Measurements from ENCODE around the gene CHRM4.

CHRM4 gene

GRCh38 chr11:46335890-46336562, 55.5 kb downstream of the CHRM4 start:
- H3K9me3 ChIP-seq (ENCODE audit: control insufficient read depth, low read length), result no peaks in the 10 kb centered on the region
- H3K4me2 ChIP-seq (ENCODE audit: low read length), result no peak overlapping the region
- H3K36me3 ChIP-seq (ENCODE audit: control insufficient read depth, insufficient read depth, low read length), result no peaks in the 10 kb centered on the region
- no peak overlapping the region for H3K9ac ChIP-seq
- no peaks in the 10 kb centered on the region for H3K79me2 ChIP-seq
- H3K27me3 ChIP-seq (ENCODE audit: control insufficient read depth, insufficient read depth, low read length), result no peaks in the 10 kb centered on the region
- no peak overlapping the region for H2AFZ ChIP-seq
- TF ChIP-seq CTCF (IDR thresholded peaks at IDR 0.05), result no peak
- H3K4me1 ChIP-seq, result peaks cover 13% of the 10 kb centered on the region
- no peak overlapping the region for H3K4me3 ChIP-seq (ENCODE audit: low read depth, low read length)
- H3K27ac ChIP-seq, result no peak overlapping the region

- H2AFZ ChIP-seq, result no peak overlapping the region
- H3K4me2 ChIP-seq (ENCODE audit: low read length), result no peak overlapping the region
- H3K36me3 ChIP-seq (ENCODE audit: control insufficient read depth, insufficient read depth, low read length), result no peaks in the 10 kb centered on the region
- no peaks in the 10 kb centered on the region for H3K79me2 ChIP-seq
- no peak overlapping the region for H3K27ac ChIP-seq
- H3K9me3 ChIP-seq (ENCODE audit: control insufficient read depth, low read length), result no peaks in the 10 kb centered on the region
- no peak for TF ChIP-seq CTCF (IDR thresholded peaks at IDR 0.05)
- peaks cover 13% of the 10 kb centered on the region for H3K4me1 ChIP-seq
- no peak overlapping the region for H3K9ac ChIP-seq
- no peak overlapping the region for H3K4me3 ChIP-seq (ENCODE audit: low read depth, low read length)
- no peaks in the 10 kb centered on the region for H3K27me3 ChIP-seq (ENCODE audit: control insufficient read depth, insufficient read depth, low read length)
Measured at GRCh38 chr11:46335271-46335670, 56.3 kb downstream of the CHRM4 start.

- Histone ChIP-seq H3K9ac (no peak overlapping the region), H3K4me3 (ENCODE audit: low read depth, low read length) (no peak overlapping the region), H3K9me3 (ENCODE audit: control insufficient read depth, low read length) (no peaks in the 10 kb centered on the region), H3K36me3 (ENCODE audit: control insufficient read depth, insufficient read depth, low read length) (no peaks in the 10 kb centered on the region), H3K79me2 (no peaks in the 10 kb centered on the region), H3K27me3 (ENCODE audit: control insufficient read depth, insufficient read depth, low read length) (no peaks in the 10 kb centered on the region), H3K4me2 (ENCODE audit: low read length) (no peak overlapping the region), H3K27ac (no peak overlapping the region), H3K4me1 (peaks cover 7% of the 10 kb centered on the region), H2AFZ (no peak overlapping the region)
- TF ChIP-seq CTCF (IDR thresholded peaks at IDR 0.05), result no peak
Measured at GRCh38 chr11:46334211-46334610, 57.4 kb downstream of the CHRM4 start.
